Measurements from ENCODE around the gene DAZAP1.

DNA sequence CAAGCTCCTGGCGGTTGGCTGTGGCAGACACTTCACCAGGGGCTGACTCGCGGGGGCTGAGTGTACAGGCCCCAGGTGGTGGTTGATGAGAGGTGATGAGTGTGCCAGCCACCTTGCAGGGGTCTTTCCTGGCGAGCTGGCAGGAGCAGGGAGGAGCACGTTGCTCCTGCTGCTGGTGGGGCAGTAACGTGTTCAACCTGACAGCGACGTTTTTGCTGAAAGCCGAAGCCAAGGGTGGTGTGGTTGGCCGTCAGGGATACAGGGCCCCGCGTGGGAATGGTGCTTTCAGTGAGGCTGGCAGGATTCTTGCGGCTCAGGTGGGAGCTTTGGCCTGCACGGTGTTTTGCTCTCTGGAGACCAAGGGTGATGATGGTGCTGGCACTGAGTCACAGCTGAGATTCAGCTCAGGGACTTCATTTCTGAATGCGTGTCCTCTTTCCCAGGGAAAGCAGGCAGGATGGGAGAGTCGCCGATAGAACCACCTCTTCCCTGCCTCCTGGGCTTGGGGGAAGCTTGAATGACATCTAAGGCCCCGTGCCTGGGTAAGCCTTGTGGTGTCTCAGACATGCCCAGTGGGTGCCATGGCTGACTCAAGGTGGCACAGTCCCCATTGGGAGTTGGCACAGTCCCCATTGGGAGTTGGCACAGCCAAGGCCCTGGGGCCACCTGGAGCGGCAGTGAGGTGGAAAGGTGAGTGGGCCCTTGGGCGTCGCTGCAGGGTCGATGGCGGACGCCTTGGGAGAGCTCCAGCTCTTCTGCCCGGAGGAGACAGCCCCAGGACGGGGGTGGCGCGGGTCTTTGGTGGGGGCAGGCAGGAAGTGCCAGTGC, 8.8 kb downstream of the DAZAP1 start:
- TF ChIP-seq, protein P1, sequence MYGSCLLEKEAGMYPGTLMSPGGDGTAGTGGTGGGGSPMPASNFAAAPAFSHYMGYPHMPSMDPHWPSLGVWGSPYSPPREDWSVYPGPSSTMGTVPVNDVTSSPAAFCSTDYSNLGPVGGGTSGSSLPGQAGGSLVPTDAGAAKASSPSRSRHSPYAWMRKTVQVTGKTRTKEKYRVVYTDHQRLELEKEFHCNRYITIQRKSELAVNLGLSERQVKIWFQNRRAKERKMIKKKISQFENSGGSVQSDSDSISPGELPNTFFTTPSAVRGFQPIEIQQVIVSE (CRISPR knock-in tag; IDR thresholded peaks at IDR 0.05; ENCODE audit: borderline replicate concordance): no peak
- TF ChIP-seq NFATC4 (CRISPR knock-in tag; IDR thresholded peaks at IDR 0.05): no peak
- TF ChIP-seq, protein P2, sequence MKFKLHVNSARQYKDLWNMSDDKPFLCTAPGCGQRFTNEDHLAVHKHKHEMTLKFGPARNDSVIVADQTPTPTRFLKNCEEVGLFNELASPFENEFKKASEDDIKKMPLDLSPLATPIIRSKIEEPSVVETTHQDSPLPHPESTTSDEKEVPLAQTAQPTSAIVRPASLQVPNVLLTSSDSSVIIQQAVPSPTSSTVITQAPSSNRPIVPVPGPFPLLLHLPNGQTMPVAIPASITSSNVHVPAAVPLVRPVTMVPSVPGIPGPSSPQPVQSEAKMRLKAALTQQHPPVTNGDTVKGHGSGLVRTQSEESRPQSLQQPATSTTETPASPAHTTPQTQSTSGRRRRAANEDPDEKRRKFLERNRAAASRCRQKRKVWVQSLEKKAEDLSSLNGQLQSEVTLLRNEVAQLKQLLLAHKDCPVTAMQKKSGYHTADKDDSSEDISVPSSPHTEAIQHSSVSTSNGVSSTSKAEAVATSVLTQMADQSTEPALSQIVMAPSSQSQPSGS (CRISPR knock-in tag; IDR thresholded peaks at IDR 0.05; ENCODE audit: borderline replicate concordance, low read depth): no peak
- TF ChIP-seq, protein P3, sequence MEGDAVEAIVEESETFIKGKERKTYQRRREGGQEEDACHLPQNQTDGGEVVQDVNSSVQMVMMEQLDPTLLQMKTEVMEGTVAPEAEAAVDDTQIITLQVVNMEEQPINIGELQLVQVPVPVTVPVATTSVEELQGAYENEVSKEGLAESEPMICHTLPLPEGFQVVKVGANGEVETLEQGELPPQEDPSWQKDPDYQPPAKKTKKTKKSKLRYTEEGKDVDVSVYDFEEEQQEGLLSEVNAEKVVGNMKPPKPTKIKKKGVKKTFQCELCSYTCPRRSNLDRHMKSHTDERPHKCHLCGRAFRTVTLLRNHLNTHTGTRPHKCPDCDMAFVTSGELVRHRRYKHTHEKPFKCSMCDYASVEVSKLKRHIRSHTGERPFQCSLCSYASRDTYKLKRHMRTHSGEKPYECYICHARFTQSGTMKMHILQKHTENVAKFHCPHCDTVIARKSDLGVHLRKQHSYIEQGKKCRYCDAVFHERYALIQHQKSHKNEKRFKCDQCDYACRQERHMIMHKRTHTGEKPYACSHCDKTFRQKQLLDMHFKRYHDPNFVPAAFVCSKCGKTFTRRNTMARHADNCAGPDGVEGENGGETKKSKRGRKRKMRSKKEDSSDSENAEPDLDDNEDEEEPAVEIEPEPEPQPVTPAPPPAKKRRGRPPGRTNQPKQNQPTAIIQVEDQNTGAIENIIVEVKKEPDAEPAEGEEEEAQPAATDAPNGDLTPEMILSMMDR (IDR thresholded peaks at IDR 0.05): no peak
- TF ChIP-seq, protein P4, sequence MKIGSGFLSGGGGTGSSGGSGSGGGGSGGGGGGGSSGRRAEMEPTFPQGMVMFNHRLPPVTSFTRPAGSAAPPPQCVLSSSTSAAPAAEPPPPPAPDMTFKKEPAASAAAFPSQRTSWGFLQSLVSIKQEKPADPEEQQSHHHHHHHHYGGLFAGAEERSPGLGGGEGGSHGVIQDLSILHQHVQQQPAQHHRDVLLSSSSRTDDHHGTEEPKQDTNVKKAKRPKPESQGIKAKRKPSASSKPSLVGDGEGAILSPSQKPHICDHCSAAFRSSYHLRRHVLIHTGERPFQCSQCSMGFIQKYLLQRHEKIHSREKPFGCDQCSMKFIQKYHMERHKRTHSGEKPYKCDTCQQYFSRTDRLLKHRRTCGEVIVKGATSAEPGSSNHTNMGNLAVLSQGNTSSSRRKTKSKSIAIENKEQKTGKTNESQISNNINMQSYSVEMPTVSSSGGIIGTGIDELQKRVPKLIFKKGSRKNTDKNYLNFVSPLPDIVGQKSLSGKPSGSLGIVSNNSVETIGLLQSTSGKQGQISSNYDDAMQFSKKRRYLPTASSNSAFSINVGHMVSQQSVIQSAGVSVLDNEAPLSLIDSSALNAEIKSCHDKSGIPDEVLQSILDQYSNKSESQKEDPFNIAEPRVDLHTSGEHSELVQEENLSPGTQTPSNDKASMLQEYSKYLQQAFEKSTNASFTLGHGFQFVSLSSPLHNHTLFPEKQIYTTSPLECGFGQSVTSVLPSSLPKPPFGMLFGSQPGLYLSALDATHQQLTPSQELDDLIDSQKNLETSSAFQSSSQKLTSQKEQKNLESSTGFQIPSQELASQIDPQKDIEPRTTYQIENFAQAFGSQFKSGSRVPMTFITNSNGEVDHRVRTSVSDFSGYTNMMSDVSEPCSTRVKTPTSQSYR (CRISPR knock-in tag; IDR thresholded peaks at IDR 0.05): no peak
